ENCODE measurements around the gene FOXQ1.

Gene FOXQ1, protein sequence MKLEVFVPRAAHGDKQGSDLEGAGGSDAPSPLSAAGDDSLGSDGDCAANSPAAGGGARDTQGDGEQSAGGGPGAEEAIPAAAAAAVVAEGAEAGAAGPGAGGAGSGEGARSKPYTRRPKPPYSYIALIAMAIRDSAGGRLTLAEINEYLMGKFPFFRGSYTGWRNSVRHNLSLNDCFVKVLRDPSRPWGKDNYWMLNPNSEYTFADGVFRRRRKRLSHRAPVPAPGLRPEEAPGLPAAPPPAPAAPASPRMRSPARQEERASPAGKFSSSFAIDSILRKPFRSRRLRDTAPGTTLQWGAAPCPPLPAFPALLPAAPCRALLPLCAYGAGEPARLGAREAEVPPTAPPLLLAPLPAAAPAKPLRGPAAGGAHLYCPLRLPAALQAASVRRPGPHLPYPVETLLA

DNA sequence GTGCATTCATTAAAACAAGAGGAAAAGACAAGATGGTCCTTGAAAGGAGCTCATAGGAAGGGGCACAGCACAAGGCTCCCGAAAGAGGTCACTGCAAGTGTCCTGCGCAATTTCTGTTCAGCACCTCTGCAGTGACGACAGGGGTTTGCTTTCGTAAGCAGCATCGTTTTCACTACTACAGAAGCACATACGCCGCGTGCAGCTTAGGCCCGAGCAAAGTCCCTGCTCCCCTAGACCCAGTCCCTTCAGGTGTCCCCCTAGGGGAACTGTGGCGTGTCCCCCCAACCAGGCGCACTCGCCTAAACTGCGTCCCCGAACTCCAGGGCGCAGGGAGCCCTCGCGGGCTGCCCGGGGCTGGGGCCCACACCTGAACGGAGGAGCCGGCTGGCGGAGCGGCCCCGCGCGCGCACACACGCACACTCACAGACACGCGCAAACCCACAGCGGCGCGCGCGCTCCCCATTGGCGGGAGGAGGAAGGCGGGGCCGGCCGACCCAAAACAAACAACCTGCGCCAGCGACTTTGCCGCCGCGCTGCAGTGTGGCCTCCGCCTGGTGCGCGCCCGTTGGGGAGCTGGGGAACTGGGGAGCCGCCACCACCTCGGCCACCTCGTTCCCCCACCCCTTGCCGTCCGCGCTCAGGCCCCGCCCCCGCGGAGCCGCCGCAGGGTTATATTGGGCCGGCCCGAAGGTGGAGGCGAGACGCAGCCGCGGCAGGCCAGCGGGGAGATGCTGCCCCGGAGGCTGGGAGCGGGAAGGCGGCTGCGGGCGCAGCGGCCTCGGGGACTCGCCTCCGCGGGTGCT, at the start of gene FOXQ1:
Gene FOXQ1 (plus strand): TSS at position 699 of the 803 bp plus-strand sequence. CDS start 607 bp downstream, outside the sequence.
- DNase-seq, result no peak

DNA sequence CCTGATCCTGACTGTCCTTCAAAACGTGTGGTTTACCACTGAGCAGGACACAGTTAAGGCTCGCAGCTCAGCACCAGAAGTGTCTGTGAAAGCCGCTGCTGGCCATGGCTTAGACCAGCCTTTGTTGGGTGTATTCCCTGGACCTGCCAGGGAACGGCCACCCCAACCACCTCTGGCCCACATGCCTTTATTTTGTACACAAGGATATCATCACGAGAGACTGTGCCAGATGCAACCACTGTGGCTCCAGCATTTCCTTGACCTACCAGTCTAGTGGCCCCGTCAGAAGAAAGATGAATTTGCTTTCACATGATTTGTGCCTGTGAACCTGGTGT, 49.2 kb upstream of the FOXQ1 start:
- DNase-seq, result no peak

GRCh38 chr6:1263039-1263849, 48.7 kb upstream of the FOXQ1 start:
- no peak for DNase-seq

DNA sequence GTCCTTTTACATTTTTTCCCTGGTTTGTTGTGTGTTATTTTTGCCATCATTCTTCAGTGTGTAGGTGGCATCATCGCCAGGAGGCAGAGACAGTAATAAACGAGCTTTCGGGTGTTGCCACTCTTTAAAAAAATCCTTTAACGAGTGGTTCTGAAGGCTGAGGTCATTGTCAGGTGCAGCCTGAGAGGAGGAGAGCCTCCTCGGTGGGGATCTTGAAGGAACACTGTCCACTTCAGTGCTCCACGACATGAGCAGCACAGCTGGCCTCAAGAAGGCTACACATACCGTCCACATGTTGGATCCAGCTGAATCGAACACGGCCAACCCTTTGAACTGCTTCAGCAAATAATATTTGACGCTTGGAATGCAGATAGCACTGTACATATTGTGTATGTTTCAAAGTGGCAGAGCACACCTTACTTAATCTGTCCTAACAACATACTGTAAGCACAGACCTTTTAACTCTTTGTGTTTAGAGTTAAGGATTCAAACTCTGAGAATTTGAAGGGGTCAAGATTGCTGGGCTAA, 48.0 kb upstream of the FOXQ1 start:
- no peak for DNase-seq

GRCh38 chr6:1264619-1265445, 47.1 kb upstream of the FOXQ1 start:
- DNase-seq, result no peak

GRCh38 chr6:1266686-1267056, 45.2 kb upstream of the FOXQ1 start:
- no peak for DNase-seq

GRCh38 chr6:1267057-1267732, 44.7 kb upstream of the FOXQ1 start:
- no peak for DNase-seq

DNA sequence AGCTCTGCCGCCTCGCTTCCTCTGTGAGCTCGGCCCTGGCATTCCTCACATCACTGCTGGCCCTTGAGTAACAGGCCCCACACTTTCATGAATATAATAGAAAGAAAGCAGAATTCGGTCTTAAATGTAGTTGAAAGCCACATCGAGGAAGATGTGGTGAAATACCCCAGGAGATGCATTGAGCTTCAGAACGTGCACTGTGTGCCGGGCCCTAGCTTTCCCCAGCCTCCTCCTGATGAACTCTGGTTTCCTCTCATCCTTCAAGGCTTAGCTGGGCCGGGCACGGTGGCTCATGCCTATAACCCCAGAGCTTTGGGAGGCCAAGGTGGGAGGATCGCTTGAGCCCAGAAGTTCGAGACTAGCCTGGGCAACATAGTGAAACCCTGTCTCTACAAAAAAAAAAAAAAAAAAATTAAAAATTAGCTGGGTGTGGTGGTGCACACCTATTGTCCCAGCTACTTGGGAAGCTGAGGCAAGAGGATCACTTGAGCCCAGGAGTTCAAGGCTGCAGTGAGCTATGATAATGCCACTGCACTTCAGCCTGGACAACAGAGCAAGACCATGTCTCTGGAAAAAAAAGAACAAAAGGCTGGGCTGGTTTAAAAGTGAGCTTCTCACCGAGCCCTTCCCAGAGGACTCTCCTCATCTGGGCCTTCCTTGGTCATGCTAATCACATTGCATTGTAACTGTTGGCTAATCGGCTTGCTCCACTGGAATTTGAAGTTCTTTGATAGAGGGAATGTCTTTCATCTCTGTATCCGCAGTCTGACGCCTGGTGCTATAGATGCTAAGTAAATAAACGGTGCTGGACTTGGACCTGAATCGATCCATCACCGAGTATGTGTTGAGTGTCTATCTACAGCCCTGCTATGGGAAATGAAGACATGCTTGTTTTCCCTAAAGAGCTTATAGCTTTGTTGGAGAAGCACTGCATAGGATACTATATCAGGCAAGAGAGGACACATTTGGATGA, 43.8 kb upstream of the FOXQ1 start:
- DNase-seq, result no peak

DNA sequence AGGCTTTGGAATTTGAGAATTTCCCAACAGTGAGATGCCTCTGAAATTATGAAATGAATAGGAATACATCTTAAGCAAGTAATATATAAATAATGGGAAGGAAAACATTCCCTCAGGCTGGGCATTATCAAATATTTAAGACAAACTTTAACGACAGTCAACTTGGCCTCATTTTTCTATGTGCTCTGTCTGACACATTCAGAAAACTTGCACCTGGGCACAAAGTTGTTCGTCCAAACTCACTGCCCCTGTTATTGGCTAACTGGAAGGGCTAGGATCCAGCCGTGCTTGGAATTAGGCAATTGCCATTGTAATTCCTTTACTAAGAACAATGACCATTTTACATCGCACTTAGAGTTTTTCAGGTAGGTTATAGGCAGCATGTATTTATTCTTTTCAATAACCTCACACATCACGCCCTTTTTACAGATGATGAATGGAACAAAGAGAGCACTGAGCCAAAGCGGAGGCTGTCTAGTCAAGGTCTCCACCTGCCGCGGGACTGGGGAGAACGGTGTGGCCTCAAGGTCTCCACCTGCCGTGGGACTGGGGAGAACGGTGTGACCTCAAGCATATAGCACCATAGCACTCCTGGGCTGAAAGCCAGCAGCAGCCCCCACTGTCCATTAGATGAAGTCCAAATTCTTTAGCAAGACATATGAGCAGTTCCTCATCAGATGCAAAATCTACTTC, 40.7 kb upstream of the FOXQ1 start:
- no peak for DNase-seq

DNA sequence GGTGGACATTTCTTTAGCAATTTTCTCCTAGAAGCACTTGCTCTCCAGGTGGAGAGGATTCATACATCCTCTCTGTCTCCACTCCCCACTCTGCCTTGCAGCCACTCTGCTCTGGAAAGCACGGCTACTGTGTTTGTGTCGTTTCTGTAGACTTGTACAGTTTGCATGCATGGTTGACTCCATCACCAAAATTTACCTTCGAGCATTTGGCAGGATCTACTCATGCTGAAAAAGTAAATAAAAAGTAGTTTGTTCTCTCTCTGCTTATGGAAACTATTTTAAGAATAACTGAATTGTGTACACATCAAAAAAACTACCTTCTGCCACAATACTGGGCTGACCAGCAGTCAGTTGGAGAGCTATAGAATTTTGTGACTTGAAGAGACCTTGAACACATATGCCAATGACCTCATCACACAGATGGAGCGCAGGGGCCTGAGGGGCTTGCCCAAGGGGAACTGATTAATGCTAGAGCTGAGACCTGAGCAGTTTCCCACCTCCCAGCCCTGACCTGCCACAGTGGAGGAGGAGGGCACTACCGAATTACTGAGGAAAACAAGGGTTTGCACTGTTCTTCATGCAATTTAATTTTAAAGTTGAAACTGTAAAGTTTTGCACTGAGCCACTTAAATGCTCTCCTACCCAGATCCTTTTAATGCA, 33.7 kb upstream of the FOXQ1 start:
- DNase-seq, result no peak

GRCh38 chr6:1279065-1279464, 32.8 kb upstream of the FOXQ1 start:
- DNase-seq, result no peak

DNA sequence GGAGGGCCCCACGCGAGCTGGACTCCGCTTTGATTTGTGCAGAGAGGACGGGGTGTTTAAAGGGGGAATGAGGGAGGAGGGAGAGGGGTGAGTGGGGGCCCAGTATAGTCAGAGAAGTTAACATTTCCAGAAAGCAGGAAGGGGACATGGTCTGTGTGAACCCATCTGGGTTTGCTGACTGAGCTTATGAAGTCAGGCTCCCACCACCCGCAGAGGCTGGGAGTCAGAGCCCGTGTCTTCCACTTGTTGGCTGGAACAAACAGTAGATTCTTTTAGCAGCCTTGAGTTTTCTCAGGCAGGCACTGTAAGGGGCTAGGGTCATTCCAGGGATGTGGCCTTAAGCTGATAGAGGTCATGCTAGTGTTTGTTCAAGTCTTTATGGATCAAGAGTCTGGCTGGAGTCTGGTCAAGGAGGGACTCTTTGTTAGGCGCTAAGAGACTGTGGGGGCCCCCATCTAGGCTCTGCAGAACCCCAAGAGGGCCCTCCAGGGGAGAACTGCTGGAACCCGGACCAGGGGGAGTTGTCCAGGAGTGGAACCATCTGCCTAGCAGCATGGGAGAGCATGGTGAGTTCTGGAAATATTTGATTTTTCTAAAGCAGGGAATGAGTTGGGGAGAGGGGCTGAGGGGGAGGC, 31.1 kb upstream of the FOXQ1 start:
- DNase-seq, result no peak

GRCh38 chr6:1281746-1282145, 30.2 kb upstream of the FOXQ1 start:
- DNase-seq, result no peak

DNA sequence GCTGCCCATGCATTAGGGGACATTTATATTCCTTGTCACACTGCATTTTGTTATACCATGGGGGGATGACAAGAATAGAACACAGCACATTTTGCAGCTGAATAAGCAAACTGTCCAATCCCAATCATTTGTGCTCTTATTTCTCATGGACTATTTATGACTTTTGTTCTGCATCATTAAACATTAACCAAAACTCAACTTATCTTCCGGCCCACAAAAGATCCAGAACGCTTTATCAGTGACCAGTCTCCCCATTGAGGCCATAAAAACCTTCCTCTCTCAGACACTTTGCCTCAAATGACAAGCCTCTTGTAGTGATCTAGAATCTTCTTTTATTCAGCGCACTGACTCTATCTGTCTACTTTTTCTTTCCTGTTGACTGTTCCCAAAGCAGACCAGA, 28.4 kb upstream of the FOXQ1 start:
- DNase-seq, result no peak

- DNase-seq, result no peak
Measured at GRCh38 chr6:1285556-1285955, 26.3 kb upstream of the FOXQ1 start.

GRCh38 chr6:1285956-1286355, 25.9 kb upstream of the FOXQ1 start:
- no peak for DNase-seq

DNA sequence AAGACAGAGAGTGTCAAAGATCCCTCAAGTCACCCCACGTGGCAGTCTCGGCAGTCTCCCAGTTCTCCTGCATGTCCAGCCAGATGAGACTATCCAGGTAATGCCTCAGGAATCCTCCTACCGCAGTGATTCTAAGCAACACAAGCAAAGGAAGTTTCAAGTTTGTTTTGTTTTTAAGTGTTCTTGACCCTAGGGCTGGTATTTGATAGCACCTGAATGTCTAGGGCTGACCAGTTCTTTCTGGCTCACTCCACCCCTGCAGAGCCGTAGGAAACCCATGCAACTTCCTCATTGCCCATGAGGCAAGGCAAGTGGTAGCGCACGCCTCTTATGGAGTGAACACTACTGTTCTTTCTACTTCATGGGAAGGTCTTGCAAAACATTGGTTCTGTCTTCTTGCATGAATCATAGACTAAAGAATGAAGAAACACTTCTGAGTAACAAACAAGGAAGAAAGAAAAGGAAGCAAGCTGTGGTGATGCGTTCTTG, 24.8 kb upstream of the FOXQ1 start:
- no peak for DNase-seq

DNA sequence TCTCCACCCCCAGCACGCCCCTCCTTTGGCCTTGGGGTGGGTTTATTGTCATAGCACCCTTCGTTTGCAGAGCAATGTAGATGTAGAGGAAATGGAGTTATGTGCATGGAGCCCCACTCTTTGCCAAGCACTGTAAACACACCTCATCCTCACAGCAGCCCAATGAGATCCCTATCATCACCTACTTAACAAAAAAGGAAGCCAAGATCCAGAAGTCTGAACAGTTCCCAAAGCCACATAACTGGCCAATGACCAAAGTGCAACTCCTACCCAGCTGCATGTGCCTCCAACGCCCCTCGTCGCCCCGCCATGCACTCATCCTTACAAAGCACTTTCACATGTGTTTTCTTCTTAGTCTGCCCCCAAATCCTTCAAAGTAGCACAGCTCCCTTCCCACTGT, 21.8 kb upstream of the FOXQ1 start:
- DNase-seq, result no peak

GRCh38 chr6:1290805-1291204, 21.1 kb upstream of the FOXQ1 start:
- DNase-seq, result no peak

All from CD4-positive, alpha-beta T cell treated with Interleukin-12 subunit alpha and Interleukin-12 subunit beta, for 1 hour (primary cell).